SU-DHL-6 (cell line): ENCODE data around the gene AMHR2.

Experiments
- H2AFZ ChIP-seq: fragments of 200-600 bp; sonication (generic); 2 replicates; pipeline ENCODE4 v1.6.1; 2014; ENCODE audit warnings: low read depth, mild to moderate bottlenecking, moderate library complexity, mixed read lengths, antibody characterized with exemption, low read length; ENCODE audit not compliant: severe bottlenecking
- H3F3A ChIP-seq: fragments of 200-600 bp; shearing (Covaris generic); 2 replicates; pipeline ENCODE4 v1.6.0; 2016; ENCODE audit warnings: antibody characterized with exemption, mild to moderate bottlenecking; ENCODE audit not compliant: insufficient read depth
- H3K27ac ChIP-seq: fragments of 200-600 bp; sonication (generic); 2 replicates; pipeline ENCODE4 v1.5.1; 2016; ENCODE audit warnings: low read depth, mild to moderate bottlenecking, low read length, moderate library complexity, mixed read lengths
- H3K27me3 ChIP-seq: fragments of 200-600 bp; sonication (generic), shearing (Covaris generic); 2 replicates; pipeline ENCODE4 v1.6.0; 2014; ENCODE audit warnings: mild to moderate bottlenecking, low read length
- H3K36me3 ChIP-seq: fragments of 200-600 bp; sonication (generic); 2 replicates; pipeline ENCODE4 v1.6.1; 2014; ENCODE audit warnings: mild to moderate bottlenecking, low read length, mixed read lengths
- H3K4me2 ChIP-seq: fragments of 300-600, 200-600 bp; shearing (Covaris generic), sonication (generic); 2 replicates; pipeline ENCODE4 v1.6.0; 2014; ENCODE audit warnings: low read length, low read depth, mild to moderate bottlenecking; ENCODE audit not compliant: poor library complexity, severe bottlenecking
- H3K4me3 ChIP-seq: fragments of 200-600 bp; sonication (generic); 2 replicates; pipeline ENCODE4 v1.5.1; 2014; ENCODE audit warnings: antibody characterized with exemption, low read length, mild to moderate bottlenecking, mixed read lengths; ENCODE audit not compliant: insufficient read depth, poor library complexity, severe bottlenecking
- H3K79me2 ChIP-seq: fragments of 200-600 bp; sonication (generic); 2 replicates; pipeline ENCODE4 v1.6.1; 2014; ENCODE audit warnings: mild to moderate bottlenecking, low read length, moderate library complexity; ENCODE audit not compliant: insufficient read depth
- H3K9ac ChIP-seq: fragments of 200-600 bp; sonication (generic); 2 replicates; pipeline ENCODE4 v1.7.0; 2014; ENCODE audit warnings: mild to moderate bottlenecking, low read length
- H3K9me2 ChIP-seq: fragments of 200-600 bp; sonication (generic); replicated peaks from 2 replicates; pipeline ENCODE4 v1.6.1; 2014; ENCODE audit warnings: low read length; ENCODE audit not compliant: insufficient read depth
- H3K9me3 ChIP-seq: fragments of 200-600 bp; sonication (generic); 2 replicates; pipeline ENCODE4 v1.6.1; 2014; ENCODE audit warnings: low read length, mixed read lengths; ENCODE audit not compliant: insufficient read depth
- H4K20me1 ChIP-seq: fragments of 200-600 bp; sonication (generic); 2 replicates; pipeline ENCODE4 v1.6.1; 2014; ENCODE audit warnings: low read depth, mild to moderate bottlenecking, antibody characterized with exemption, low read length, moderate library complexity, mixed read lengths
- CTCF ChIP-seq: fragments of 200-600 bp; sonication (generic); IDR thresholded peaks from one replicate; pipeline ENCODE4 v1.5.1; 2017; ENCODE audit warnings: antibody characterized with exemption, mild to moderate bottlenecking, low read length, moderate library complexity; ENCODE audit not compliant: insufficient read depth, poor library complexity, severe bottlenecking
- EZH2phosphoT487 ChIP-seq: fragments of 200-600 bp; sonication (generic), shearing (Covaris generic); conservative IDR thresholded peaks from 2 replicates; pipeline ENCODE4 v1.6.1; 2018; ENCODE audit warnings: mild to moderate bottlenecking, antibody characterized with exemption, low read length, moderate library complexity, mixed read lengths

Gene AMHR2

GRCh38 chr12:53459097-53459496 lies 35.4 kb downstream of the AMHR2 start:
- no peak overlapping the region for H3K27ac ChIP-seq
- H4K20me1 ChIP-seq = peaks cover 51% of the 10 kb centered on the region
- no peaks in the 10 kb centered on the region for H3K9me3 ChIP-seq
- TF ChIP-seq CTCF (no peak), EZH2phosphoT487 (no peak)
- no peak overlapping the region for H2AFZ ChIP-seq
- no peaks in the 10 kb centered on the region for H3K27me3 ChIP-seq
- H3K79me2 ChIP-seq = peaks cover 86% of the 10 kb centered on the region
- H3K36me3 ChIP-seq = peaks cover 85% of the 10 kb centered on the region
- no peak overlapping the region for H3K9ac ChIP-seq
- H3K4me2 ChIP-seq = no peak overlapping the region
- no peaks in the 10 kb centered on the region for H3K9me2 ChIP-seq
- H3K4me3 ChIP-seq = no peak overlapping the region
- H3F3A ChIP-seq = peaks cover 24% of the 10 kb centered on the region; the same call in 1 of the 2 replicates

- H4K20me1 ChIP-seq = peaks cover 40% of the 10 kb centered on the region
- peaks cover 73% of the 10 kb centered on the region for H3K79me2 ChIP-seq
- no peak overlapping the region for H3K9ac ChIP-seq
Observed at GRCh38 chr12:53461059-53461458, 37.4 kb downstream of the AMHR2 start.

GRCh38 chr12:53461591-53461990 lies 37.9 kb downstream of the AMHR2 start:
- peaks cover 85% of the 10 kb centered on the region for H3K36me3 ChIP-seq
- peaks cover 43% of the 10 kb centered on the region for H4K20me1 ChIP-seq
- no peak overlapping the region for H3K27ac ChIP-seq
- H3K9me3 ChIP-seq = no peaks in the 10 kb centered on the region
- peaks cover 73% of the 10 kb centered on the region for H3K79me2 ChIP-seq
- no peaks in the 10 kb centered on the region for H3K27me3 ChIP-seq
- H3K9ac ChIP-seq = no peak overlapping the region
- H3F3A ChIP-seq = peaks cover 27% of the 10 kb centered on the region
- no peak for TF ChIP-seq EZH2phosphoT487
- TF ChIP-seq CTCF = no peak
- no peak overlapping the region for H3K4me2 ChIP-seq
- no peak overlapping the region for H3K4me3 ChIP-seq
- no peak overlapping the region for H2AFZ ChIP-seq
- no peaks in the 10 kb centered on the region for H3K9me2 ChIP-seq

More at GRCh38 chr12:53461059-53461458, 37.4 kb downstream of the AMHR2 start:
- Histone ChIP-seq H3K4me3 (no peak overlapping the region), H3K36me3 (peaks cover 85% of the 10 kb centered on the region), H3F3A (peaks cover 23% of the 10 kb centered on the region), H3K27me3 (no peaks in the 10 kb centered on the region), H2AFZ (no peak overlapping the region), H3K9me3 (no peaks in the 10 kb centered on the region), H3K27ac (no peak overlapping the region), H3K4me2 (no peak overlapping the region), H3K9me2 (no peaks in the 10 kb centered on the region)
- TF ChIP-seq CTCF (no peak), EZH2phosphoT487 (no peak)

GRCh38 chr12:53462935-53463334 lies 39.3 kb downstream of the AMHR2 start:
- no peak overlapping the region for H2AFZ ChIP-seq
- TF ChIP-seq EZH2phosphoT487 = no peak
- no peak for TF ChIP-seq CTCF
- no peaks in the 10 kb centered on the region for H3K9me3 ChIP-seq
- peaks cover 43% of the 10 kb centered on the region for H4K20me1 ChIP-seq
- H3K9ac ChIP-seq = no peak overlapping the region
- H3K36me3 ChIP-seq = peaks cover 91% of the 10 kb centered on the region
- H3K4me2 ChIP-seq = no peak overlapping the region
- H3F3A ChIP-seq = peaks cover 27% of the 10 kb centered on the region
- H3K27me3 ChIP-seq = no peaks in the 10 kb centered on the region
- no peak overlapping the region for H3K27ac ChIP-seq
- H3K4me3 ChIP-seq = no peak overlapping the region
- no peaks in the 10 kb centered on the region for H3K9me2 ChIP-seq
- peaks cover 64% of the 10 kb centered on the region for H3K79me2 ChIP-seq
